Activated naive CD8-positive, alpha-beta T cell treated with anti-CD3 and anti-CD28 coated beads, Interleukin-2, amount 50 U/mL, for 16 hours (primary cell): Measurements from ENCODE around the gene TIAM1.
"Not testable (repeated sequence)": the region's sequence is repeated elsewhere in the genome, so short reads cannot be mapped to it uniquely, and the experiment has no call there.

Source experiments
- DNase-seq: peaks from one replicate; pipeline ENCODE4 v3.0.0-alpha.2; 2020; ENCODE audit warnings: low read depth, low spot score

Gene TIAM1

DNA sequence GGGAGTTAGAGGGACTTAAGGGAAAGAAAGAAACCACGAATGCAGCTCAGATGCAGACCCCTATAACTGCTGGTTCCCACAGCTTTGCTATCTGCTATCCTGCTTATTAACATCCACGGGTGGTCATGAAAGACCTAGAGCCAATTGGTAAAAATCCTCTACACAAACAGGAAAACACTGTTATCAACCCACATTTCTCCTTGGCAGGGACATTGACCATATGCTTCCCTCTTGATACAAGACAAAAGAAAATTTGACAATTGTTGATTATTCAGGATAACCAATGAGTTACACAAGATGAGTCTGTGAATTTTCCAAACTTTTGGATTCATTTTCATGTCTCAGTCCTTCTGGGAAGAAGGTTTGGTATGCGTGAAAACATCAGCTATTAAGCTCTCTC is 90.4 kb downstream of the TIAM1 start:
- no peak for DNase-seq

DNA sequence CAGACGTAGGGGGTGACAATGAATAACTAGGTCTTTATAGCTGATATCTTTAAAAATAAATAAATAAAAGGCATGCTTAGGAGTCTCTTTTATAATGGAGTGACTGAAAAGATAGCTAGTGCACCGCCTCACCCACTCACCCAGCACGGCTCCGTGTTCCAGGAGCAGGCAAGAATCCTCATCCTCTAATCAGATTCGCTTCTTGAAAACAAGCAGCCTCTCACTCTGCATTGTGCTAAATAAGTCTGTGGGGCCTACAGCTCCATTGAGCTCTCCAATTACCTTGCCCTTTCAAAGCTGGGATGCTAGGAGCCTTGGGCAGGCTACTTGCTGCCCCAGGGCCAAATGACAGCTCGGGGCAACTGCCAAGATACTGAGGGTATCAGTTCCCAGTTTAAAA is 91.5 kb downstream of the TIAM1 start:
- DNase-seq: no peak

DNA sequence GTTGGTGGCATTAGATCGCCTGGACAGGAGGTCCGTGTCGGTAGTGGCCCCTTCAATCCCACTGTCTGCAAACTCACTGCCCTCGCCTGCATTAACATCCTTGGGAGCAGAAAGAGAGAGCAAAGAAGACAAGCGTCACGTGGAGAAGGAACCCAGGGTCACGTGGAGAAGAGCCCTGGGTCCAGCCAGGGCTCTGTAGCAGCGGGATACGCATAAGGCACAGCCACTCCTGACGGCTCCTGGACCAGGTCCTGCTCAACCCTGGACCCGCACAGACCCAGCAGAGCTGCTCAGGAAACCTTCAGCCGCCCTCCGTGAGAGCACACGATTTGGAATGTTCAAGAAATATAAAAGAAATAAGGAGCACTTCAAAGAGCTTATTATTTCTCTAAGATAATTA is 92.0 kb downstream of the TIAM1 start:
- DNase-seq: no peak

DNA sequence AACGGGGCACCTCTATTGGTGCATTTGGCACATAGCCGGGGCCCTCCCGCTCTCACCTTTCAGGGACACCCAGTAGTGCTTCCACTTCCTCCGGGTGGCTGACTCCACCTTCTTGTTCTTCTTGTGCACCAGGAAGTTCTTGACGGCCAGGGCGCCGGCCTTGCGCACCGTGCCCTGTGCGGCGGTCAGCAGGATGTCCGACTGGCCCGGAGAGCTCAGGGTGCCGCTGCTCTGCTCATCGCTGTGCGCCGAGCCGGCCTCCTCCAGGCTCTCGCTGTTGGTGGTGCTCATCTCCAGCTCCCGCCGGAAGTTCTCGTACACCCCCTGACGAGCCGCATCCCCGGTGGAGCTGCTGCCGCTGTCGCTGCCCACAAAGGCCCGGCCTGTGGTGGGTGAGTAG is 92.4 kb downstream of the TIAM1 start:
- DNase-seq: no peak

DNA sequence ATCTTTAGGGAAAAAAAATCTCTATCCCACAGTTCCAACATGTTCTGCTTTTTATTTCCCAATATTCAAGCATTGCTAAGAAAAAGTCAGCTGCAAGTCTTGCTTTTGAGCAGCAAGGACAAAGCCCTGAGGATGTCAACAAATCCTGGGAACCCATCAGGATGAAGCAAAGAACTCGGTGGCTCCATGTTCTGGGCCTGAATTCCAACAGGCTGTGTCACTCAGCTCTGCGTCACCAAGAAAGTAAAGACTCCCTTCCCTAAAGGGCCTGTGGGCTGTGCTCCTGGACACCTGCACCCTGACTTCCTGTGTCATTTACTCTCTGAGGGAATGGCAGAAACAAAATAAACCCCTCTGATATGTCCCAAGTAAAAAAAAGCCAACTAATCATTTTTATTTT is 95.5 kb downstream of the TIAM1 start:
- DNase-seq: no peak

DNA sequence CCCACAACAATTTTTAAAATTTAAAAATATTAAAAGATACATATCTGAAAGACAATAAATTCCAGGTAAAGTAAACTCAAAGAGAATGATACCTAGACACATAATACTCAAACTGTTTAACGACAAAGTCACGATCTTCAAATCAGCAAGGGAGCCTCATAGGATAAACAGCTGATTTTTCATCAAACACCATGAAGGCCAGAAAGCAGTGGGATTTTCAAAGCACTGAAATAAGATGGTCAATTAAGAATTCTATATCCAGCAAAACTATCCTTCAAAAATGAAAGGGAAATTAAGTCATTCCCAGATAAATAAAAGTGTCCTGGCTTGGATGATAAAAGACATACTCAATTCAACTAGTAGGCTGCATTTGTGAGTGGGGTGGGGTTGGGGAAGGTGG is 100.5 kb downstream of the TIAM1 start:
- no peak for DNase-seq

DNA sequence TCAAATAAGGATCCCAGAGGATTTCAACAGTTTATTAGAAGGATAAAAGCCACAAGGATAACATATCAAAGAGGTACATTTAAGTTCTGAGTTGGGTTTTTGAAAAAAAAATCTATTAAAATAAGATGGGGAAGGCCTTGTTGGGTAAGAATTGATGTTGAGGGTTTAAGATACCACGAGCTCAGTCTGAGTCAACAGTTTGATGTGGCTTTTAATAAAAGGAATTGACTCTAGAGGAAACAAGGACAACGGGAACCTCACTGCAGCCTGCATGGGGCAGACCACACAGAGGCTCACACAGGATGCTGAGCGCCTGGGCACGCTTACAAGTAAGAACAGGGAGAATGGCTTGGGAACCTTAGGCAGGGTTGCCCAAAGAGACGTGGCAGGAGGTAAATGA is 107.5 kb downstream of the TIAM1 start:
- no peak for DNase-seq

DNA sequence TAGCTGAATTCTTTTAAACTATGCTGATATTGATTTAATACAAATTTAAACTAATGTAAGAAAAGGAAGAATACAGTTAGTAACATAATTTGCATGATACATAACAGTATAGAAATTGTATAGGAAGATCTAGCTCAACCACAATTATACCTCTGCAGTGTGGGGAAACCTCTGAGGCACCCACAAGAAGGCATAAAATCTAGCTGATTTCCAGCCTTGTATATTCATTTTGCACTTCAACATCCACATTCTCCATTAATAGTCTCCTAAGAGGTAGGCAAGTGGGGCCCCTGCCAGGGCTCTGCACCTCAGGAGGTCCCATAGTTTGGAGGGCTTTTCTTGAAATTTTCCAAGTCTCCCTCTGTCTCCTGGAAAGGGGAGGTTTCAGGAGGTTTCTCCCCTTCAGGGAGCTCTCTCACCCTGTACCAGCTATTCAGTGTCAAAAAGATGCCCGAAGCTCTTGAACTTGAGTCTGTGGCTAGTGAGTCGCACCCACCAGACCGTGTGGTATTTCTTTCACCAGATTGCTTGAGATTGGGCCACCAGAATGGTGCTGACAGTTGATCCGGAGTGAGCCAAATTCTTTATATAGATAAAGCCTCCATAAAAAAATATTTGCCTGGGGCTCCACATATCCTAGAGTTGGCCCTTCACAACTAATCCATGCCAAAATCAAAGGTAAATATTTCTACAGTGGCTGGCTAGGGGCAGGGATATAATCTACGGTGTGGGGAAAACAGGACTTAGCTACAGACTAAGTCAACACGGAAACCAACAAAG is 108.2 kb downstream of the TIAM1 start:
- no peak for DNase-seq

DNA sequence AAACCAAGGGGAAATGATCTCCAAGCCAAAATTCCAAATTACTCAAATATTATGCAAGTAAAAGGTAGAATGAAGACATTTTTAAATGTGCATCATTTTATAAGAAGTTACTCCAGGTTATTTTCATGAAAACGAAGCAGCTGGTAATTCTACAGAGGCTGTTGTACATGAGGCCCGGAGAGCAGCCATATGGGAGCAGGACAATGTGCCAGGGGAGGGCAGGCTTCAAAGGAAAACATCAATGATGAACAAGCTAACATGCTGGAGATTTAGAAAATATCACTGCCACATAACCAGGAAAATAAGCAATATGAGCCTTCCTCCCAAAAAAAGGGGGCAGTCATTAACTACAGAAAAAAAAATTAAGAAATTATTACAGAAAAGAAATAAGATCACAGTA is 109.1 kb downstream of the TIAM1 start:
- no peak for DNase-seq

DNA sequence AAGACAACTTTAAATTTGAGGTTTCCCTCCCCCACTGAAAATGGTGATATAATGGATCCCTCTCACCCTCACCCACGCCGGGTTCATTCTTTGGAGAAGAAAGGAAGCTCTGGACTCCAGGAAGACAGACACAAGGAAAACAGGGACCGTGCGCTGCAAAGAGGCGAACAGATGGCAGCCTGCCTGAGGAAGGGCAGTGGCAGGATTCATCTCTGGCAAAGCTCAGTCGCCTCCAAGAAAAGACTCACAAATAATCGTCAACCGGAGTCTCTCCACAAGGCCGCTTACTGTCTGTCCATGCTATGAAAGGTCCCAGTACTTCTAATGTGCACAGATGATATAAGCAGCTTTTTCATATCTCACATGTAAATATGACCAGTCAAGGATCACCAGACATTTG is 110.3 kb downstream of the TIAM1 start:
- DNase-seq: no peak

DNA sequence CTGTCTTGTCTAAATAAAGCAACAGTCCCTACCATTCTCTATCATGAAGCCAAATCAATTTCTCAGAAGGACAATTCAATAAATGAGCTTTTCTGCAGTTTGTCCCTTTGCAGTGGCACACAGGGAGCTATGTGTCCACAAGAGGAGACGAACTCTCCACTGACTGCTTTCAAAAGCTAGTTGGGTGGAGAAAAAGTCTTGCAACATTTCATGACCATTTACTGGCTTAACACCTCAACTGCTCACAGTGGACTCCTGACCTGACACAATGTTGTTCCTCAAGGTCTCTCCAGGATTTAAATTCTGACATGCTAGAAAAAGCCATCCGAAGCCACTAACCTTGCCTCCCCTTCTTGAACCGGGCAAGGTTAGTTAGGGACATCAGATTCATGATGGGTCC is 111.7 kb downstream of the TIAM1 start:
- no peak for DNase-seq

DNA sequence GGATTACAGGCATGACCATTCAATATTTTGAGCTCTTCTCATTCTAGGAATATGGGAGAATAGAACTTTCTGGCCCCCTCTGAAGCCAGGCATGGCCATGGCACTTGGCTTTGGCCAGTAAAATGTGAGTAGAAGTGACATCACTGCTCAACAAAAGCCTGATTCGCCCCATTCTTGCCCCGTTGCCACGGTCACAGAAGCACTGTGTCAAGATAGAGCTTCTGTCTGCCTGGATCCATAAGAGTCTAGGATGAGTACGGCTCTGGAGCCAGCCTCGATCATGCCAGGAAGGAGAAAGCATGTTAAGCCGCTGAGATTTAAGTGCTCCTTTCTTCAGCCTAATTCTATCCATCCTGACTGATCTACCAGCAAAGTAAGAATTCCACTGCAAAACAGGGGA is 113.1 kb downstream of the TIAM1 start:
- DNase-seq: no peak

DNA sequence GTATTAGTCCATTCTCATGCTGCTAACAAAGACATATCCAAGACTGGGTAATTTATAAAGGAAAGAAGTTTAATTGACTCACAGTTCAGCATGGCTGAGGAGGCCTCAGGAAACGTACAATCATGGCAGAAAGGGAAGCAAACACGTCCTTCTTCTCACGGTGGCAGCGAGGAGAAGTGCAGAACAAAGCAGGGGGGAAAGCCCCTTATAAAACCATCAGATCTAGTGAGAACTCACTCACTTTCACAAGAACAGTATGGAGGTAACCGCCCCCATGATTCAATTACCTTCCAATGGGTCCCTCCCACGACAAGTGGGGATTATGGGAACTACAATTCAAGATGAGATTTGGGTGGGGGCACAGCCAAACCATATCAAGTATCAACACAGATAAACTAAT is 115.3 kb downstream of the TIAM1 start:
- DNase-seq: not testable (repeated sequence)

DNA sequence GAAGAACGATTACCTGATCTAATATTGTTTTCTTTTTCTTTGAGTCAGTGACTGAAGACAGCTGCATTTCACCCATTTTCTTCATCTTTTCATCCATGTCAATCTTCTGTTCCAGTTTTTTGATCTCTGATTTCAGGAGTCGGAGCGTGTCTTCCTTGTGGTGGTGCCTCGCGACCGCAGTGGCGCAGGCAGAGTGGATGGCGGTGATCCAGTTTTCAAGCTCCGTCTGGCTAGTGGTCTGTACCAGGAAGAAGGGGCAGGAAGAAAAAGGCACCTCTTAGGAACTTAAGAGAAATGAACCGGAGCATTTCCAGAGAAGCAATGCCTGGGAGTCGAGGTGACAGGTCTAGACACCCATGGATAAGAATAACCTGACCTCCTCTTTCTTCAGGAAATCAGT is 118.3 kb downstream of the TIAM1 start:
- DNase-seq: no peak

DNA sequence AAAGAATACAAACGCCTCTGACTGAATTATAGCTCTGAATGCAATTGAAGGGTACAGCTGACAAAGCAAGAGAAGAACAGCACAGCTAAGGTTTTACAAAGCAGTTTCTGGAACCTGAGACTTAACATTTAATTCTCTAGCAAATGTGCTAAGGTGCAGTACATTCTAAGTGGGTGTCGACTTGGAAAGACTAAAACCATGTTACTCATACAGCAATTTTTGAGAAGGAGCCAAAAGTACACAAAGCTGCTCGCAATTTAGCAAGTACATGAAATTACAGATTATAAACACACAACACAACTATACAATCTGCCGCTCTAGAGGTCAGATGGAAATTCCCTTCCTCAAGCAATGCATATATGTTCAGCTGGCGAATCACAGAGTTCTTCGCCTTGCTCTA is 121.9 kb downstream of the TIAM1 start:
- no peak for DNase-seq

DNA sequence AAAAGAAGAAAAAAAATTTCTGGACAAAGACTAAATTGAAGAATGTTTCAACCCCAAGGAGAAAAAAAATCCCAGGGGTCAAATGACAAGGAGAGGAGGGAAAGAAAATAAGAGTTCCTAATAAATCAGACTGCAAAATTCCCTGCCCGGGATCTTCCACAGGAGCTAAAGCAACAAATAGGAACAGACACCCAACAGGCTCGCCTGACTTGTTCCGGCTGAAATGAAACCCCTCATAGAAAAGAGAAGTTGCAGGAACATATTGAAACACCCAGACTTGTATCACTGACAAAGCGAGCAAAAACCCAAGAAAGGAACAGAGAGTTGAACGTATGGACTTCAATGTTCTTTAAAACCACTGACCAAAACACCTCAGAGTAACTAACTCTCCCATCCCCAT is 123.0 kb downstream of the TIAM1 start:
- DNase-seq: no peak

DNA sequence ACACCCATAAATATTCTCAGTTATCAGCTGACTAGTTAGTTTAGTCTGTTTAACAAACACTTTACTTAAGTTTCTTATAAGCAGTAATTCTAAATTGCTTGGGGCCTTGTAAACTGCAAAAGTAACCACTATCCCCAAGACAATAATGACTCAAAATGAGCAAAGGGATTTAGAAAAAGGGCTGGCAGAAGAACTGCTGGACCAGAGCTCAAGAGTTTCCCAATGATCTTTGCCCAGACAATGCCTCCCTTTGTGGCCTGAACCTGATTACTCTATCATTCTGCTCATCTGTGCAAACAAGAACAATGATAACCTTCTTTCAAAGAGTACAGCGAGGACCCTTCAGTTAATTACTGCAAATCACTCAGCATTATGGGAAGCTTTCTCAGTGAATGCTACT is 123.5 kb downstream of the TIAM1 start:
- no peak for DNase-seq

DNA sequence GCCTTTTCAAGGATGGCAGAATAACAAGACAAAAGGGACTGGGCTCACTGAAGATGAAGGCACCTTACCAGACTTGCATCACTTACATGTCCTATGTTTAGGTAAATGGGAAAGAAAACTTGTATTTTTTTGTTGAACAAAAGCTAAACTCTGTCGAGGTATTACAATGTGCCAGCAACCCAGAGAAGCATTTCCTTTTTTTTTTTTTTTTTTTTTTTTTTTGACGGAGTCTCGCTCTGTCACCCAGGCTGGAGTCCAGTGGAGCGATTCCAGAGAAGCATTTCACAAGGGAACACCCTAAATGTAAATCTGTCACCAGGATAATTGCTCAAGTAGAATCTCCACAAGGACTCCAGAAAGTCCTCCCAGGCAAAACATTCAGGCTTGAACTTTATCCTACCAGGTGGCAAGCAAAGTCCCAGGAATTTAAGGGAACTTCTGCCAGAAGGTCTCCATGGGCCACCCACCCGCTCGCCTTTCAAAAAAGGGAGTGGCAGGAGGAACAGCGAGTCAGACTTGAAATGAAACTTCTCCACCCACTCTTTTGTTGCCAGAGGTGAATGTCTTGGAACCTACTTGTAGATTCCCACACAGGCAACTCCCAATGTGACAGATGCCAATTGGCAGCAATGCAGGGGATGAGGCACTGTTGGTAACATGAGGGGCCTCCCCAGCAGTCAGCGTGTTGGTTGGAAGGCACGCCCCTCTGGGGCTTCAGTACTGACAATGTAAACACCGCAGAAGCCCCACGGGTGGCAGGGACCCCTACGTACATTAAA is 125.0 kb downstream of the TIAM1 start:
- DNase-seq: no peak

DNA sequence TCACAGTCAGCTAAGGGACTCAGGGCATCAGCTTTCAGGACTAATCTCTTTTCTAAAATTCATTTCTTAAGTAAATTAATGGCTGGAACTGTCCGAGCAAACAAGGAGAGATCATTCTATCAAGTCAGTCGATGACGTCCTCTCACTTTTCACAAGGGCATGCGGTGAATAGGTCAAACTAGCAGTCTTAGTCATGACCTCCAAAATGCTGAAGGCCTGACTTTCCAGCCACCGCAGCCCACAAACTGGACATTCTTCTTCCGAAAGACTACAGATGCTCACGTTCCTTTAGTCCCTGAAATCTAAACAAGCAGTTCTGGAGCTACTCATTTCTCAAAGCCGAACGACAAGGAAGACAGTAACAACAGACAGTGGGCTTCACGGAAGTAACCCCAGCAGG is 127.9 kb downstream of the TIAM1 start:
- DNase-seq: no peak

DNA sequence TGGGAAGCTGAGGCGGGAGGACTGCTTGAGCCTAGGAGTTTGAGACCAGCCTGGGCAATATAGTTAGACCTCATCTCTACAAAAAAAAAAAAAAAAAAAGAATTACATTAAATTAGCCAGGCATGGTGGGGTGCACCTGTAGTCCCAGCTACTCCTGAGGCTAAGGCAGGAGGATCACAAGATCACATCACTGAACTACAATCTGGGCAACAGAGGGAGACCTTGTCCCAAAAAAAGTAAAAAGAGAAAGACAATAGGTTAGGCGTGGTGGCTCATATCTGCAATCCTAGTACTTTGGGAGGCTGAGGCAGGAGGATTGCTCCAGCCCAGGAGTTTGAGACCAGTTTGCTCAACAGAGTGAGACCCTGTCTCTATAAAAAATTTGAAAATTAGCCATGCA is 130.3 kb downstream of the TIAM1 start:
- DNase-seq: no peak

DNA sequence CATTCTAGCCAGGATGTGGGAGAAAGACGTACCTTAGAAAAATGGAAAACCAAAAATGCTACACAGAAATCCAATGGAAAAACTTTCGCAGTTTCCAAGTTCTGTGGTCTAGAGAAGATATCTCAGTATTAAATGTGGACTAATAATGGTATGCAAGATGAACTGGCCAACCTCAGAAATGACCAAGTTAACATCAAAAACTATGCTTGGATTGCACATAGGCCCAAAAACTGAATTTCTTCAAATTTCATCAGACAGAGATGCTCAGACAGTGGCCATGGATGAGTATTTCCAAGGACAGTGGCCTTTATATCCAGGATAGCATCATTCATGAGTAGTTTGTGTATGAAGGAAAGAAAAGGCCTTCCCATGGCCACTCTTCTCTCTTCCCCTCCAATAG is 132.2 kb downstream of the TIAM1 start:
- no peak for DNase-seq

DNA sequence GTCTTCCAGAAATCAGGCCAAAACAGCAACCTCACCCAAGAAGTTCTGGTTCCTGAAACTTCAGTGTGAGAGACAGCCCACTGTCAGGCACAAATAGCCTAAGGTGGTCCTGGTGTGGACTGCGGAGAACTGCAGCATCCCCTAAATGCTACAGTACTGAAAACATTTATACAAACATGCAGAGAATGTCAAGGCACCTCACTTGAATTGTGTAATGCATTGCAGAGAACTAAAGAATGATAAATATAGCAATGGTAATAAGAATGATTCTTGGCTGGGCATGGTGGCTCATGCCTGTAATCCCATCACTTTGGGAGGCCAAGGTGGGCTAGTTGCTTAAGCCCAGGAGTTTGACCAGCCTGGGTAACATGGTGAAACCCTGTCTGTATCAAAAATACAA is 138.6 kb downstream of the TIAM1 start:
- no peak for DNase-seq

DNA sequence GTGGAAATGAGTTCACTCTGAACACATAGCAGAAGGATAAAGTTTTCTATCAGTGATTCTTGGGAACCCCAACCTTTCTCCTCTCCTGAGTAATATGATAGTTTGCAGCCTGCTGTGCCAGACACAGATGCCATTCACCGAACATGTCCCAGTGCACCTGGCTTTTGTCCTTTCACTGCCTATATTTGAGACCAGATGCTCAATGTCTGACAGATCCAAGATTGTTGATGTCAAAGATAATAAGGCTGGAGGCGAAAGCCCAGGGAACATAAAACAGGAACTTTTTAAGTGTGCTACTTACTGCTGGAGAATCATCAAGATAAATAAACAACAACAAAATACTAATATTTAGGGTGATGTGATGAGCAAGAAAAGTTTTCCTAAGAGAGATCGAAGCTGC is 139.3 kb downstream of the TIAM1 start:
- no peak for DNase-seq
